ENCODE measurements around the gene TFDP2. TPM values are rescaled to one million over a fixed set of nuclear protein-coding genes. Genes with fewer than 3 reads are reported as not detected.
"Not testable (repeated sequence)": the region's sequence is repeated elsewhere in the genome, so short reads cannot be mapped to it uniquely, and the experiment has no call there.

Gene TFDP2
- total and polyA plus RNA-seq, 10 of the 15 experiments (the other 5 are each of a cell fraction or from before 2014, with no cell fraction given) = 28.3 to 100 (median 49.7) TPM

DNA sequence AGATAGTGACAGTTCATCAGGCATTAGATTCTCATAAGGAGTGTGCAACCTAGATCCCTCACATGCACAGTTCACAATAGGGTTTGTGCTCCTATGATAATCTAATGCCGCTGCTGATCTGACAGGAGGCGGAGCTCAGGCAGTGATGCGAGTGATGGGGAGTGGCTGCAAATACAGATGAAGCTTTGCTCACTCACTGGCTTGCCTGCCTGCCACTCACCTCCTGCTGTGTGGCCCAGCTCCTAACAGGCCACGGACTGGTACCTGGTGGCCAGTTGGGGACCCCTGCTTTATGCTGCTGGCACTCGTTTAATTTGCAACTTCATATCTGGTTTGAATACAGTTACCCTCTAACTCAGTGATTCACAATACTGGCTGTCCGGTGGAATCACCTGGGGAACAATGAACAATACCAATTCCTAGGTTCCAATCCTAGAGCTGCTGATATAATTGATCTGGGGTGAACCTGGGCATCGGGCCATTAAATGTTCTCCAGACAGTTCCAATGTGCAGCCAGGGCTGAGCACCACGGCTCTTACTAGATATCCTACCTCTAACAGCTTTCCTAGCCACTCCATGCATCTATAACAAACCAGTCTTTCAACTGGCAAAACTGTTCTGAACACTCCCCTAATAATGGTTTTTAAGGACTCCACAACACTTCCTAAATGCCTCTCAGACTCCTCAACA, 141.5 kb downstream of the TFDP2 start:
- Histone ChIP-seq H4K20me1 (ENCODE audit: control insufficient read depth, insufficient read depth) (no peaks in the 10 kb centered on the region), H3K27me3 (replicated peaks in 1 of 2; ENCODE audit: control insufficient read depth in 2 of 2, insufficient read depth in 2 of 2, low read length in 1 of 2) (no peaks in the 10 kb centered on the region), H3K9ac (ENCODE audit: control insufficient read depth, insufficient read depth, low read length) (no peak overlapping the region), H3K4me2 (ENCODE audit: control insufficient read depth, insufficient read depth) (no peak overlapping the region), H3K4me1 (ENCODE audit: control insufficient read depth, insufficient read depth, low read length) (no peaks in the 10 kb centered on the region), H3K27ac (ENCODE audit: control insufficient read depth, insufficient read depth) (no peak overlapping the region), H3K79me2 (ENCODE audit: control insufficient read depth, insufficient read depth, low read length) (peaks cover 2% of the 10 kb centered on the region), H3K9me3 (replicated peaks; ENCODE audit: control insufficient read depth, insufficient read depth, low read length) (no peaks in the 10 kb centered on the region), H3K4me3 (no peak overlapping the region), H3K36me3 (ENCODE audit: control insufficient read depth in 2 of 2, insufficient read depth in 2 of 2, low read length in 1 of 2) (no peaks in the 10 kb centered on the region; a peak in 2 of 4 replicates), H2AFZ (ENCODE audit: control insufficient read depth, low read depth, low read length) (no peak overlapping the region)
- 97% methylated on average over 8 of the region's 8 CpGs for WGBS (ENCODE audit: insufficient coverage, insufficient replicate concordance, low lambda C conversion rate, missing lambda C conversion rate)
- RAD21 ChIA-PET (ENCODE audit: unreplicated experiment) = no interaction called here
- no peak for FAIRE-seq
- SMC1A ChIA-PET (ENCODE audit: uncharacterized antibody, unreplicated experiment) = no interaction called here
- TF ChIP-seq BHLHE40 (IDR thresholded peaks at IDR 0.05; ENCODE audit: borderline replicate concordance in 1 of 2, low read depth in 2 of 2, low read length in 1 of 2) = no peak
- TF ChIP-seq, protein P1, sequence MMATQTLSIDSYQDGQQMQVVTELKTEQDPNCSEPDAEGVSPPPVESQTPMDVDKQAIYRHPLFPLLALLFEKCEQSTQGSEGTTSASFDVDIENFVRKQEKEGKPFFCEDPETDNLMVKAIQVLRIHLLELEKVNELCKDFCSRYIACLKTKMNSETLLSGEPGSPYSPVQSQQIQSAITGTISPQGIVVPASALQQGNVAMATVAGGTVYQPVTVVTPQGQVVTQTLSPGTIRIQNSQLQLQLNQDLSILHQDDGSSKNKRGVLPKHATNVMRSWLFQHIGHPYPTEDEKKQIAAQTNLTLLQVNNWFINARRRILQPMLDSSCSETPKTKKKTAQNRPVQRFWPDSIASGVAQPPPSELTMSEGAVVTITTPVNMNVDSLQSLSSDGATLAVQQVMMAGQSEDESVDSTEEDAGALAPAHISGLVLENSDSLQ (IDR thresholded peaks at IDR 0.05) = 0 out of 2 replicates have a peak, but pooled peaks have one; percentile 29
- ATAC-seq = no peak
- intact Hi-C loops (cut with micrococcal nuclease; ENCODE audit: unreplicated experiment) (no loop called here), in situ Hi-C loops (cut with MboI) (no loop called here)
- BruUV-seq (replicated peaks) = no TSS peak
- POLR2A ChIA-PET = no interaction called here
- DNase-seq (ENCODE audit: low read depth, low spot score) = no peak
- CTCF ChIA-PET = interaction anchor here (1.3 kb wide), 1 partner anchor 9 kb away, joined by 4 read pairs; no protein-coding TSS in a partner anchor

GRCh38 chr3:142004957-142005356, 144.4 kb downstream of the TFDP2 start:
- H4K20me1 ChIP-seq (ENCODE audit: control insufficient read depth, insufficient read depth); ATAC-seq; RAD21 ChIA-PET (ENCODE audit: unreplicated experiment); H3K27me3 ChIP-seq (replicated peaks in 1 of 2; ENCODE audit: control insufficient read depth in 2 of 2, insufficient read depth in 2 of 2, low read length in 1 of 2); H2AFZ ChIP-seq (ENCODE audit: control insufficient read depth, low read depth, low read length); CTCF ChIA-PET; H3K36me3 ChIP-seq (ENCODE audit: control insufficient read depth in 2 of 2, insufficient read depth in 2 of 2, low read length in 1 of 2); intact Hi-C loops (cut with micrococcal nuclease; ENCODE audit: unreplicated experiment); H3K4me1 ChIP-seq (ENCODE audit: control insufficient read depth, insufficient read depth, low read length); BruUV-seq (replicated peaks); H3K9ac ChIP-seq (ENCODE audit: control insufficient read depth, insufficient read depth, low read length); H3K4me2 ChIP-seq (ENCODE audit: control insufficient read depth, insufficient read depth); H3K79me2 ChIP-seq (ENCODE audit: control insufficient read depth, insufficient read depth, low read length); in situ Hi-C loops (cut with MboI); FAIRE-seq; H3K9me3 ChIP-seq (replicated peaks; ENCODE audit: control insufficient read depth, insufficient read depth, low read length); H3K27ac ChIP-seq (ENCODE audit: control insufficient read depth, insufficient read depth); DNase-seq (ENCODE audit: low read depth, low spot score); H3K4me3 ChIP-seq: not testable (repeated sequence)
- POLR2A ChIA-PET = interaction anchor here (0.5 kb wide), 1 partner anchor 13 kb away, joined by 10 read pairs; no protein-coding TSS in a partner anchor
- 91% methylated on average over 7 of the region's 7 CpGs for WGBS (ENCODE audit: insufficient coverage, insufficient replicate concordance, low lambda C conversion rate, missing lambda C conversion rate)
- SMC1A ChIA-PET (ENCODE audit: uncharacterized antibody, unreplicated experiment) = interaction anchor here (1.6 kb wide), 1 partner anchor 24 kb away, joined by 6 read pairs; no protein-coding TSS in a partner anchor
